ENCODE results near the gene MBOAT1.

GRCh38 chr6:20217891-20218290 is 5.6 kb upstream of the MBOAT1 start:
- TF ChIP-seq CTCF (IDR thresholded peaks at IDR 0.05 in 8 of 11, conservative IDR thresholded peaks at IDR 0.05 in 3 of 11) (no peak), POLR2A (IDR thresholded peaks at IDR 0.05) (no peak)
